ENCODE measurements around the gene RBBP6.
A peak's percentile ranks its signal among the peaks of the same experiment; 100 is the strongest.

GRCh38 chr16:24580665-24581064 lies 41.3 kb downstream of the RBBP6 start:
- TF ChIP-seq ETS1 (IDR thresholded peaks at IDR 0.05) = no peak
- no peak for TF ChIP-seq NANOG (IDR thresholded peaks at IDR 0.05; ENCODE audit: borderline replicate concordance)
- TF ChIP-seq CTCF (conservative IDR thresholded peaks at IDR 0.05; ENCODE audit: low read depth in 2 of 2) = peak in 1 of 2 experiments; percentile 31; a peak in 3 of 4 replicates

Measured in GM23338 (cell line).